ENCODE results near the gene SCARF2.
A peak's percentile ranks its signal among the peaks of the same experiment; 100 is the strongest.
"Not testable (repeated sequence)": the region's sequence is repeated elsewhere in the genome, so short reads cannot be mapped to it uniquely, and the experiment has no call there.

The SCARF2 gene

GRCh38 chr22:20428496-20429253 is 8.9 kb downstream of the SCARF2 start:
- no peak for DNase-seq (ENCODE audit: low spot score)

GRCh38 chr22:20427945-20428417 is 9.6 kb downstream of the SCARF2 start:
- no peak for DNase-seq (ENCODE audit: low spot score)

DNA sequence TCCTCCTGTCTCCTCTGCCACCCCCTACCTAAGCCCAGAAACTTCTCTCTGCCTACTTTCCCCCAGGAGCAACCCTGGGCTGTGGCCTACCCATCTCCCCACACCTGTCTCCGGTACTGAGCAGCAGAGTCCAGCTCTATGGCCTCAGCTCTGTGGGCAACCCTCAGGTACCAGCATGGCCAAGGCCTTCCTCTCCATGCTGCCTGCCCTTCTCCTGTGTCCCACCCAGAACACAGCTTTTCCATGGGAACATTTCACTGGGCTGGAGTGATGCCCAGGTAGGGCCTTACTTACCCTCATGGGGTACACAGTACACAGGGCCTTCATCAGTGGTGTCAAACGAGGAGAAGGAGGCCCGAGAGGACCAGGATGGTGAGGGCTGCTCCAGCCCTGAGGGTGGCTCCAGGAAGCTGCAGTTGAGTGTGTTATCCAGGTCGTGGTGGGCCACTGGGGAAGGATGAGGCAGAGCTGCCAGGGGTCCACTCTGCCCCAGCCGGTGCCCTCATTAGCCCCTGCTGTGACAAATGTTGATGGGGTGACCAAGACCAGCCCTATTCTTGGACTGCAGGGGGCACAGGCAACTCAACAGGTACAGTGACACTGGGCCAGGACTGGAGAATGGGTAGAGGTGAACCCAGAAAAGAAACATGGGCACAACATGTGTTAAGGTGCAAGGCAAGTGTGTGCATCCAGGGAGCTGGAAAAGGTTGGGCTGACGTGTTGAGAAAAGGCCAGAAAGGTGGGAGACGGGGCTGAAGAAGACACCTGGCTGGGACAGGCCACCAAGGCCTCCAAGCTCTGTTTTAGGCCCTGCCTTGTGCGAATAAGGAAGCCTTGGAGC is 10.3 kb downstream of the SCARF2 start:
- no peak for DNase-seq (ENCODE audit: low spot score)

DNA sequence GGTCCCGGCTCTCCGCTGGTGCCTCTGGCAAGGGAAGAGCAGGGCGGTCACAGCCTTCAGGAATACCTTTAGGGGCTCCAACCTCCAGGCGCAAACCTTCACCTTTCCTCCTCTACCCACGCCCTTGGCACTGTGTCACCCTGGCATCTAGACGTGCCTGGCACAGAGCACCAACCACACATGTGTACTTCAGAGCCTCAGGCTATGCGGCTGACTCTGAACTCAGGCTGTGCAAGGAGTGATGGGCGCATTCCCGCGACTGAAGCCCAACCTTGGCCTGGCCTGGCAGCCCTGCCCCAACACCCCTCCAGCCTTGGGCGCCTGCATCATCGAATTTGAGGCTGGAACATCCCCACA is 11.4 kb downstream of the SCARF2 start:
- no peak for DNase-seq (ENCODE audit: low spot score)

DNA sequence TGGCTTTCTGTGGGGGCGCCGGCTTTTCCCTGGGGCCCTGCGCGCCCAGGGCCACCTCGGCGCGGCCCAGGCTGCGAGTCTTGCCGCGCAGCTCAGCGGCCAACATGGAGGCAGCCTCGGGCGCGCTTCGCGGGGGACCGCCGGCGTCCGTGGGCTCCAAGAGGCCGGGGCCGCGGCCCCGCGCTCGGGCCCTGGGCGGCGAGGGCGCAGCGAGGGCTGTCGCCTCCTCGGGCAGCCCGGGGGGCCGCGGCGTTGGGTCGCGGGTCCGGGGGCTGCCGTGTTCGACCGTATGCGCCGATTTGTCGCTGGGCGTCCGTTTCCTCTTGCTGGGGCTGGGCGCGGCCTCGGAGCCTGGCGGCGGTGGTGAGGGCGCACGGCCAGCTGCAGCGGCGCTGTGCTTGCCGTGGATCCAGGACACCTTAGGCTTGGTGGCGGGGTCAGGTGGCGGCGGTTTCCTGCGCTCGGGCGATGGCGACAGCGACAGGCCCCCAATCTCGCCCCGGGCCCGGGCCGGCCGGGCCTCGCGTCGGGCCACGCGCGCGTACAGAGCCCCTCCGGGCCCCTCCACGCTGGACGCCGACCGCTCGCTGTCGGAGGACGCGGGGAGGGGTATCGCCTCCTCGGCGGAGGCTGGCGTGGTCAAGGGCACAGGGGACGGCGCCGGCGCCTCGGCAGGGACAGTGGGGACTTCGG is 11.9 kb downstream of the SCARF2 start:
- DNase-seq (ENCODE audit: low spot score), result no peak

- peak; percentile 59 for DNase-seq (ENCODE audit: low spot score)
Measured at GRCh38 chr22:20424932-20425565, 12.6 kb downstream of the SCARF2 start.

DNA sequence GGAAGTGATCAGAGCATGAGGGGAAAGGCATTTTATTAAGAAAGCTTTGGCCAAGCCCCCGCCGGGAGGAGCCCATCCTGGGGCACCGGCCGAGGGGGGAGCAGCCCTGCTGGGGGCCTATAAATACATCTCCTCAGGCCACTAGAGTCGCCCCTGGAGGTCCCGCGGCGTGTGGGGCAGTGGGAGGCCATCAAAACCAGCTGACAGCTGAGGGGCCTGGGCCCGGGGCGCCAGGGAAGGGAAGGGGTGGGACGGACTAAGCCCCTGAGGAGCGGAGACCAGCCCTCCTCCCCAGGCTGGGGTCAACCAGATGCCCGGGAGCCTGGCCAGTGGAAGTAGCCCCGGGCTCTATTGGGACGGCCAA is 13.1 kb downstream of the SCARF2 start:
- DNase-seq (ENCODE audit: low spot score), result no peak

DNA sequence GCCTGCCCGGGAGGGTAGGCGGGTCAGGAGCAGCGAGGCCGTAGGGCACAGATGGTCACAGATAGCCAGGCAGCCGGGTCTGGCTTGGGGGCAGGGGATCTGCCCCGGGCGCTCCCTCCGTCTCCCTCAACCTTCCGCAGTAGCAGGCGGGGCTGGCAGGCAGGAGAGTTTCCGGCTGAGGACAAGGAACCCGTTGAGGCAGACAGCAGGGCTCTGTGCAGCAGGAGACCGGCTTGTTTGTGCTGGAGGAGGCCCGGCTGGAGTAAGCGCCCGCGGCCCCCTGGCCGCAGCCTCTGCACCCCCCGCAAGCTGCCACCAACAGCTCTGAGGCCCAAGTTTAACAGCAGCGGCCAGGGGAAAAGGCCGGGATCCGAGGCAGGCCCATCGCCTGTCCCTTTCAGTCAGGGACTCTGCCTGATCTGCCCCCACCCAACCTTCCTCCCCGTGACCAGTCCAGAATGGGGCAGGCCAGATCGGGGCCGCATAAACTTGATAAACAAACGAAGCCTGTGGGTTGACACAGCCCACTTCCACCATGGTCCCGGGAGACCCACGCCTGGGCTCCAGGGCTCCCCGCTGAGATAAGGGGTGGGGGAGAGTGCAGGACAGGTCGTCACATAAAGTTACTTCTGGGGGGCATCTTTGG is 13.6 kb downstream of the SCARF2 start:
- no peak for DNase-seq (ENCODE audit: low spot score)

DNA sequence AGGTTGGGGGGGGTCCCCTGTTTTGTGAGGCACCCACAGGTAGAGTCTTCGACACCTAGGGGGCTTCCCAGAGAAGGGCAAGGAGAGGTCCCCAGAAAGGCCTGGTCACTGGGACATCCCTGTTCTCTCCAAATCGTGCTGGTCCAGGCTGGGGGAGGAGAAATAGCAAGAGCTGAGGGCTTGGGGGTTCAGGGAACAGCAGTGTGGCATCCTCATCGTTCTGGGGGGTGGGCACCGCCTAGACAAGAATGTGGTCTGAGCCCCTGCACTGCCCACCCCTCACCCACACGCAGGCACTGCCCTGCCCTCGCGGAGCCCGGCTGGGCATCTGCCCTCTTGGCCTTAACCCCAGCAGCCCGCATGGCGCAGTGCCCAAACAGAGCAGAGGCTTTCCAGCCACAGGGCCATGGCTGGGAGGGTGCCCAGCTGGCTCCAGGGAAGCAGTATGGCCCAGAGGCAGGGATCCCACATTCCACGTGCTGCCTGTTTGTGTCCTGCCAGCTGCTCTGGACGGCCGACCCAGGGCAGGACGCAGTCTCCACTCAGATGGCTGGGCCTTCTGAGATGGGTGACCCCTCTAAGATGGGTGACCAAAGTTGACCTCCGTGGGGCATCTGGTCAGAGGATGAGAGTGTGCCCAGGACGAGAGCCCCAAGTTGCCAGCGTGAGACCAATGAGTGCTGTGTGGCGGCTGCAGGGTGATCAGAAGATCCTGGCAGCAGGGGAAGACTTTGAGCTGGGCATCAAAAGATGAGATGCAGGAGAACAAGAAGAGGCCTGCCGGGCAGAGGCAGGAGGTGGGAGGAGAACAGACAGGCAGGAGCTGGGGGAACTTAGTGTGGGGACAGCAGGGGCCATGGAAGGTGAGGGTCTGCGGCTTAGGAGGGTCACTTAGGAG is 14.4 kb downstream of the SCARF2 start:
- DNase-seq (ENCODE audit: low spot score), result peak; percentile 90

DNA sequence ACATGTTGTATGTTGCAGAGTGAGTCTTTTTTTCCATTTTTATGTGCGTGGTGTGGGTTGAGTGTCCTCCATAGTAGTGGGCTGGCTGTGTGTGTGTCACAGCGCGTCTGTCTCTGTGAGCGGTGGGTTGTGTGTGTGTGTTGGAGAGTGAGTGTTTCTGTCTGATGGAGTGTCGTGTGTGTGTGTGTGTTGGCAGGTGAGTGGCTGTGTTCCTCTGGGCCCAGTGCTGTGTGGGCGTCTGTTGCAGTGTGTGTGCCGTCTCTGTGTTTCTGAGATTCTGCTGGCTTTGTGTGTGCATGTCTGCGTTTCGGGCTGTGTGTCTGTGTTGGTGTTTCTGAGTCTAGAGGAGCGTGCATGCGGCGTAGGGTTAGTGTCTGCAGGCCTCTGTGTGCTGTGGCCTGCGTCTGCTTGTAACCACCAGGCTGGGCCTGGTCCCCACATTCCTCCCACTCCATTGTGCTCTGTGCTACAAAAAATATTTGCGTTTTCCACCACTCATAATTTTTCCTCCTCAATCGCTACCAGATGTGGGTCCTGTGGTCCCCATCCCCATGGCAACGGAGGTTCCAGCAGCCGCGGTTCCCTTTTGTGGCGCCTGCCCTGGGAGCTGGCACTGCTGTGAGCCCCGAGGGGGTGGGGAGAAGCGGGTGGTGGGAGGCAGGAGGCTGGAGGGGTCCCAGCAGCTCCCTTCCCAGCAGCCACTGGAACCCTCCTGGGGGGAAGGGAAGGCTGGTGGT is 15.2 kb downstream of the SCARF2 start:
- DNase-seq (ENCODE audit: low spot score), result peak; percentile 96

DNA sequence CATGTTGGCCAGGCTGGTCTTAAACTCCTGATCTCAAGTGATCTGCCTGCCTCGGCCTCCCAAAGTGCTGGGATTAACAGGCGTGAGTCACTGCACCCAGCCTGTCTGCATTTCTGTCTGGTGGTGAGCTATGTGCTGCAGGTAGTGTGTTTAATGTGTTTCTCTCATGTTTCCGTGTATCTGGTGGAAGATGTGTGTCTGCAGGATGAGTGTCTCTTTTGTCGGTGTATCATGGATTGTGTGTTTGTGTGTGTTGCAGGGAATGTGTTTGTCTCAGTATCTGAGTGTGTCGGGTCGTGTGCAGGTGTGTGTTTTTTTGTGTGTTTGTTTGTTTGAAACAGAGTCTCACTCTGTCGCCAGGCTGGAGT is 16.1 kb downstream of the SCARF2 start:
- no peak for DNase-seq (ENCODE audit: low spot score)

GRCh38 chr22:20420157-20420842 is 17.3 kb downstream of the SCARF2 start:
- no peak for DNase-seq (ENCODE audit: low spot score)

DNA sequence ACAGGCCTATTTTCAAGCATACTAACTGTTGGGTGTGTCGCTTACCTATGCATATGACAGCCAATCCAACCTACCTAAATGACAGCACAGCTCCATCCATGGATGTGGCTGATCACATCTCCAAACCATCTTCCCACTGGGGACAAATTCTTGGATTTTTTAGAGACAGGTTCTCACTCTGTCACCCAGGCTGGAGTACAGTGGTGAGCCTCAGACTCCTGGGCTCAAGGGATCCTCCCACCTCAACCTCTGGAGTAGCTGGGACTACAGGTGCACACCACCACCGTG is 18.0 kb downstream of the SCARF2 start:
- DNase-seq (ENCODE audit: low spot score), result no peak

DNA sequence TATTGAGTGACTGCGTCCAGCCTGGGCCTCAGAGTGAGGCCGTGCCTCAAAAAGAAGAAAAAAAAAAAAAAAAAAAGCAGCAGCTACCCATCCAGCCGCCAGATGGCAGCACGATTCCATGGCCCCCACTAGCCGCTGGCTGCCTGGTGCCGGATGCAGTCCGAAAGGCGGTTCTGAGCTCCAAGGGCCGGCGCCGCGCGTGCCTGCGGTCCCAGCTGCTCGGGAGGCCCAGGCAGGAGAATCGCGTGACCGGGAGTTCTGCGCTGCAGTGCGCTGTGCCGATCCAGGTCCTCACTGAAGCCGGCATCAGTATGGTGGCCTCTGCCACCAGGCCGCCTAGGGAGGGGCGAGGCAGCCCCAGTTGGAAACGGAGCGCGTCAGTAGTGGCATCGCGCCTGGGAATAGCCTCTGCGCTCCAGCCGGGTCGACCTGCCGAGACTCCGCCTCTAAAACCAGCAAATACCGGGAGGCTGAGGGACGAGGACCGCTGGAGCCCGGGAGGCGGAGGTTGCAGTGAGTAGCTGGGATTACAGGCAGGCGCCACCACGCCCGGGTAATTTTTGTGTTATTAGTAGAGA is 19.3 kb downstream of the SCARF2 start:
- peak; percentile 85 for DNase-seq (ENCODE audit: low spot score)

GRCh38 chr22:20415699-20416098 is 21.9 kb downstream of the SCARF2 start:
- DNase-seq (ENCODE audit: low spot score), result not testable (repeated sequence)

- not testable (repeated sequence) for DNase-seq (ENCODE audit: low spot score)
Measured at GRCh38 chr22:20415241-20415640, 22.4 kb downstream of the SCARF2 start.

GRCh38 chr22:20414450-20414849 is 23.2 kb downstream of the SCARF2 start:
- no peak for DNase-seq (ENCODE audit: low spot score)

GRCh38 chr22:20414059-20414440 is 23.6 kb downstream of the SCARF2 start:
- DNase-seq (ENCODE audit: low spot score), result no peak

Measured in AG08395 (cell line).